Thyroid gland (tissue), 4 donors: ENCODE data around the gene ZNF143.

Experiments
- CTCF ChIP-seq, 6 experiments: fragments of 200-600 bp in 3 of 6; fragments of 450-650 bp in 3 of 6; sonication (generic) in 3 of 6; IDR thresholded peaks; one replicate each; pipeline ENCODE4 v1.5.1; 2016 to 2019; ENCODE audit warnings: antibody characterized with exemption in 6 of 6, mild to moderate bottlenecking in 2 of 6, inconsistent platforms in 1 of 6, moderate library complexity in 1 of 6
- POLR2A ChIP-seq, 2 donors: fragments of 450-650 bp; IDR thresholded peaks; one replicate each; pipeline ENCODE4 v1.6.1; 2017; ENCODE audit warnings: antibody characterized with exemption in 2 of 2, mild to moderate bottlenecking in 2 of 2, moderate library complexity in 1 of 2

DNA sequence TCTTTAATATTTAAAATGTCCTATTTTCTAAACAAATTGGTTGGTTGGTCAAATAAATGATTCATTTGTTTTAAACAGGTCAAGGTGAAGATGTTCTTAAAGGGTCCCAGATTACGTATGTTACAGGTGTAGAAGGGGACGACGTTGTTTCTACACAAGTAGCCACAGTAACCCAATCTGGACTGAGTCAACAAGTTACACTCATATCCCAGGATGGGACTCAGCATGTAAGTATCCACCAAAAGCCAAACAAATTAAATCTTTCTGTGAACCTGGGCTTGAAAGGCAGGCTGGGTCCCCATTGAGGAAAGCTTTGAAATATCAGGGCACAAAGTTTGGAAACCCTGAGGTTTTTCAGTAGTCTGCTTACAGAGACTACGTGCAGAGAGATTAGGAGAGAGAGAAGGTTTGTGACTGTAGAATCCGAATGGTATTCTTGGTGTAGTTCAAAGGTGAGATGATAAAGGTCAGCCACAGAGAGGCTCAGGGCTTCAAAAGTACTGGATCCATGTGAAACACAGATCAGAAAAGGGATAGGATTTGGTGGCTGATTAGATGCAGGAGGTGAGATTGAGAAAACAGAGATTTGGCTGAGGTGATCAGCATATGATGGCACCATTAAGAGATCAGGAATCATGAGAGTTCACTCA lies 51.7 kb downstream of the ZNF143 start:
- no peak for TF ChIP-seq CTCF (IDR thresholded peaks at IDR 0.05)
- TF ChIP-seq POLR2A (IDR thresholded peaks at IDR 0.05), result no peak
